ENCODE results near the gene CRHR2.

CRHR2 gene

GRCh38 chr7:30706316-30706715 is 24.1 kb upstream of the CRHR2 start:
- TF ChIP-seq ZFX (IDR thresholded peaks at IDR 0.05) (no peak), CTCF (conservative IDR thresholded peaks at IDR 0.05) (no peak)
- H3K27ac ChIP-seq: no peak overlapping the region

GRCh38 chr7:30705596-30705995 is 23.3 kb upstream of the CRHR2 start:
- H3K27ac ChIP-seq: no peak overlapping the region
- TF ChIP-seq ZFX (IDR thresholded peaks at IDR 0.05) (no peak), CTCF (conservative IDR thresholded peaks at IDR 0.05) (no peak)

GRCh38 chr7:30705008-30705407 is 22.8 kb upstream of the CRHR2 start:
- no peak overlapping the region for H3K27ac ChIP-seq
- TF ChIP-seq ZFX (IDR thresholded peaks at IDR 0.05) (no peak), CTCF (conservative IDR thresholded peaks at IDR 0.05) (no peak)

- H3K27ac ChIP-seq: no peak overlapping the region
- no peak for TF ChIP-seq CTCF (conservative IDR thresholded peaks at IDR 0.05)
- no peak for TF ChIP-seq ZFX (IDR thresholded peaks at IDR 0.05)
These were observed 21.5 kb upstream of the CRHR2 start for GRCh38 chr7:30703756-30704155.

GRCh38 chr7:30702200-30702599 is 19.9 kb upstream of the CRHR2 start:
- no peak for TF ChIP-seq CTCF (conservative IDR thresholded peaks at IDR 0.05)
- no peak for TF ChIP-seq ZFX (IDR thresholded peaks at IDR 0.05)

GRCh38 chr7:30700941-30701340 is 18.7 kb upstream of the CRHR2 start:
- H3K27ac ChIP-seq: no peak overlapping the region
- no peak for TF ChIP-seq ZFX (IDR thresholded peaks at IDR 0.05)

More at GRCh38 chr7:30702200-30702599, 19.9 kb upstream of the CRHR2 start:
- no peak overlapping the region for H3K27ac ChIP-seq

- no peak overlapping the region for H3K27ac ChIP-seq
- TF ChIP-seq CTCF (conservative IDR thresholded peaks at IDR 0.05) (no peak), ZFX (IDR thresholded peaks at IDR 0.05) (no peak)
These were observed 17.6 kb upstream of the CRHR2 start for GRCh38 chr7:30699706-30700495.

GRCh38 chr7:30698481-30698880 is 16.2 kb upstream of the CRHR2 start:
- TF ChIP-seq ZFX (IDR thresholded peaks at IDR 0.05) (no peak), CTCF (conservative IDR thresholded peaks at IDR 0.05) (no peak)

More at GRCh38 chr7:30698481-30698880, 16.2 kb upstream of the CRHR2 start:
- H3K27ac ChIP-seq: no peak overlapping the region

Data from C4-2B (cell line).